IPS-18a (cell line): ENCODE data around the gene NFYB.

Source experiments
- H3K27ac ChIP-seq: one replicate; pipeline ENCODE4 v1.5.1; 2013; ENCODE audit warnings: low read length
- H3K27me3 ChIP-seq: one replicate; pipeline ENCODE4 v1.6.1; 2013; ENCODE audit warnings: mild to moderate bottlenecking, low read length; ENCODE audit not compliant: control insufficient read depth, insufficient read depth
- H3K36me3 ChIP-seq: one replicate; pipeline ENCODE4 v1.6.1; 2013; ENCODE audit warnings: low read depth, low read length; ENCODE audit not compliant: control insufficient read depth
- H3K4me1 ChIP-seq: one replicate; pipeline ENCODE4 v1.6.1; 2013; ENCODE audit warnings: low read depth, low read length; ENCODE audit not compliant: control insufficient read depth
- H3K4me3 ChIP-seq: one replicate; pipeline ENCODE4 v1.5.1; 2013; ENCODE audit warnings: low read length
- H3K9ac ChIP-seq: one replicate; pipeline ENCODE4 v1.6.1; 2013; ENCODE audit warnings: mild to moderate bottlenecking, low read length, moderate library complexity
- H3K9me3 ChIP-seq: one replicate; pipeline ENCODE4 v1.6.1; 2013; ENCODE audit warnings: low read depth, low read length; ENCODE audit not compliant: control insufficient read depth

Gene NFYB

GRCh38 chr12:104106965-104107364 is 31.0 kb downstream of the NFYB start:
- no peaks in the 10 kb centered on the region for H3K27me3 ChIP-seq
- no peak overlapping the region for H3K27ac ChIP-seq
- no peaks in the 10 kb centered on the region for H3K36me3 ChIP-seq
- peaks cover 7% of the 10 kb centered on the region for H3K4me1 ChIP-seq
- no peak overlapping the region for H3K9ac ChIP-seq
- no peak overlapping the region for H3K4me3 ChIP-seq
- no peaks in the 10 kb centered on the region for H3K9me3 ChIP-seq

GRCh38 chr12:104105461-104105860 is 32.5 kb downstream of the NFYB start:
- Histone ChIP-seq H3K9me3 (no peaks in the 10 kb centered on the region), H3K4me3 (no peak overlapping the region), H3K9ac (no peak overlapping the region), H3K36me3 (no peaks in the 10 kb centered on the region), H3K4me1 (peaks cover 7% of the 10 kb centered on the region), H3K27ac (no peak overlapping the region), H3K27me3 (no peaks in the 10 kb centered on the region)

GRCh38 chr12:104097954-104098353 is 40.1 kb downstream of the NFYB start:
- no peaks in the 10 kb centered on the region for H3K36me3 ChIP-seq

GRCh38 chr12:104095289-104095688 is 42.7 kb downstream of the NFYB start:
- H3K36me3 ChIP-seq, result no peaks in the 10 kb centered on the region
- no peaks in the 10 kb centered on the region for H3K9me3 ChIP-seq
- no peak overlapping the region for H3K4me3 ChIP-seq
- H3K4me1 ChIP-seq, result no peaks in the 10 kb centered on the region
- H3K27me3 ChIP-seq, result no peaks in the 10 kb centered on the region
- H3K27ac ChIP-seq, result no peak overlapping the region
- H3K9ac ChIP-seq, result no peak overlapping the region

More at GRCh38 chr12:104097954-104098353, 40.1 kb downstream of the NFYB start:
- Histone ChIP-seq H3K4me1 (no peaks in the 10 kb centered on the region), H3K27ac (no peak overlapping the region), H3K4me3 (no peak overlapping the region), H3K9ac (no peak overlapping the region), H3K27me3 (no peaks in the 10 kb centered on the region), H3K9me3 (no peaks in the 10 kb centered on the region)

- Histone ChIP-seq H3K4me3 (no peak overlapping the region), H3K9ac (no peak overlapping the region), H3K4me1 (no peaks in the 10 kb centered on the region), H3K27me3 (no peaks in the 10 kb centered on the region), H3K27ac (no peak overlapping the region), H3K36me3 (no peaks in the 10 kb centered on the region), H3K9me3 (no peaks in the 10 kb centered on the region)
Measured at GRCh38 chr12:104094284-104094683, 43.7 kb downstream of the NFYB start.

- no peak overlapping the region for H3K27ac ChIP-seq
- H3K27me3 ChIP-seq, result no peaks in the 10 kb centered on the region
- H3K4me1 ChIP-seq, result no peaks in the 10 kb centered on the region
- no peak overlapping the region for H3K9ac ChIP-seq
- no peak overlapping the region for H3K4me3 ChIP-seq
- no peaks in the 10 kb centered on the region for H3K36me3 ChIP-seq
- no peaks in the 10 kb centered on the region for H3K9me3 ChIP-seq
Measured at GRCh38 chr12:104091136-104091535, 46.9 kb downstream of the NFYB start.

GRCh38 chr12:104090685-104091084 is 47.3 kb downstream of the NFYB start:
- Histone ChIP-seq H3K4me1 (no peaks in the 10 kb centered on the region), H3K9me3 (no peaks in the 10 kb centered on the region), H3K4me3 (no peak overlapping the region), H3K36me3 (no peaks in the 10 kb centered on the region), H3K9ac (no peak overlapping the region), H3K27ac (no peak overlapping the region), H3K27me3 (no peaks in the 10 kb centered on the region)

- Histone ChIP-seq H3K4me1 (no peaks in the 10 kb centered on the region), H3K36me3 (no peaks in the 10 kb centered on the region)
Measured at GRCh38 chr12:104083769-104084475, 54.1 kb downstream of the NFYB start.

GRCh38 chr12:104080764-104081163 is 57.2 kb downstream of the NFYB start:
- H3K9me3 ChIP-seq, result no peaks in the 10 kb centered on the region
- H3K27me3 ChIP-seq, result no peaks in the 10 kb centered on the region
- no peak overlapping the region for H3K4me3 ChIP-seq
- no peak overlapping the region for H3K9ac ChIP-seq
- no peaks in the 10 kb centered on the region for H3K36me3 ChIP-seq
- no peak overlapping the region for H3K27ac ChIP-seq
- no peaks in the 10 kb centered on the region for H3K4me1 ChIP-seq

More at GRCh38 chr12:104083769-104084475, 54.1 kb downstream of the NFYB start:
- no peak overlapping the region for H3K27ac ChIP-seq
- no peak overlapping the region for H3K9ac ChIP-seq
- no peaks in the 10 kb centered on the region for H3K27me3 ChIP-seq
- H3K9me3 ChIP-seq, result no peaks in the 10 kb centered on the region
- no peak overlapping the region for H3K4me3 ChIP-seq

GRCh38 chr12:104079024-104079423 is 59.0 kb downstream of the NFYB start:
- Histone ChIP-seq H3K4me1 (no peaks in the 10 kb centered on the region), H3K9me3 (no peaks in the 10 kb centered on the region), H3K27me3 (no peaks in the 10 kb centered on the region), H3K4me3 (no peak overlapping the region), H3K9ac (no peak overlapping the region), H3K27ac (no peak overlapping the region), H3K36me3 (no peaks in the 10 kb centered on the region)

GRCh38 chr12:104073699-104074098 is 64.3 kb downstream of the NFYB start:
- no peak overlapping the region for H3K27ac ChIP-seq
- no peak overlapping the region for H3K4me3 ChIP-seq
- H3K9ac ChIP-seq, result no peak overlapping the region
- no peaks in the 10 kb centered on the region for H3K9me3 ChIP-seq
- no peaks in the 10 kb centered on the region for H3K27me3 ChIP-seq
- H3K4me1 ChIP-seq, result no peaks in the 10 kb centered on the region
- H3K36me3 ChIP-seq, result no peaks in the 10 kb centered on the region

GRCh38 chr12:104072099-104072498 is 65.9 kb downstream of the NFYB start:
- Histone ChIP-seq H3K4me3 (no peak overlapping the region), H3K36me3 (no peaks in the 10 kb centered on the region), H3K9me3 (no peaks in the 10 kb centered on the region), H3K27me3 (no peaks in the 10 kb centered on the region), H3K27ac (no peak overlapping the region), H3K4me1 (no peaks in the 10 kb centered on the region), H3K9ac (no peak overlapping the region)
